Astrocyte (in vitro differentiated cells and primary cell): ENCODE results near the gene CPLX1.

Experiments used
- EZH2 ChIP-seq: IDR thresholded peaks from 2 replicates; pipeline ENCODE4 v1.6.1; 2012; ENCODE audit warnings: mild to moderate bottlenecking, low read length, inconsistent platforms; ENCODE audit not compliant: insufficient read depth
- TF ChIP-seq, protein P1 (sequence below): IDR thresholded peaks from 2 replicates; pipeline ENCODE4 v1.5.1; 2011; ENCODE audit warnings: low read depth, mild to moderate bottlenecking, inconsistent platforms, low read length, moderate library complexity; ENCODE audit not compliant: insufficient read depth

DNA sequence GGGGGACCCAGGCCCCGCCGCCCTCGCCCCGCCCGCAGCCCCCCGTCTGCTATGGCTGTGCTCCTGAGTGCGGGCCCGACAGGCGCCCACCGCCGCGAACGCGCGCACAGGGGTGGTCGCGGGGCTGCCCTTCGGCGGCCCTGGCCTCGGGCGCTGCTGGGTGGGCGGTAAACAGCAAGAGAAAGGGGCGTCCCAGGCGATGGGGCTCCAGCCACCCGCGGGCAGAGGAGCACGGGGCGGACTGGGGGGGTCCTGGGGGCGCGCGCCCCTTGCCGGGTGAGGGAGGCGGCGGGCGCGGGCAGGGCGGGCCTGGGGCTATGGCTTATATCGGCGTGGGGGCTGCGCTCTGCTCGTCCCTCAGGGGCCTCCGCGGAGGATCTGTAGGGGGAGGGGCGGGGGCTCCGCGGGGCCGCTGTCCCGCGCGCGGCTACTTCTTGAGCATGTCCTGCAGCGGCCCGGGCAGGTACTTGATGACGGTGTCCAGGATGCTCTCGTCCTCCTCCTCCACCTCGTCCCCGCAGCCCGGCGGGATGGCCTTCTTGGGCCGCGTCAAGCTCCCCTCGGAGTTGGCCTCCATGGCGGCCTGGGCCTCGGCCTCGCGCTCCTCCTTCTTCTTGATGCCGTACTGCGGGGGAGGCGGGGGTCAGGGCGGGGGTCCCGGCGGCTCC is 39.7 kb downstream of the CPLX1 start:
- TF ChIP-seq, protein P1, sequence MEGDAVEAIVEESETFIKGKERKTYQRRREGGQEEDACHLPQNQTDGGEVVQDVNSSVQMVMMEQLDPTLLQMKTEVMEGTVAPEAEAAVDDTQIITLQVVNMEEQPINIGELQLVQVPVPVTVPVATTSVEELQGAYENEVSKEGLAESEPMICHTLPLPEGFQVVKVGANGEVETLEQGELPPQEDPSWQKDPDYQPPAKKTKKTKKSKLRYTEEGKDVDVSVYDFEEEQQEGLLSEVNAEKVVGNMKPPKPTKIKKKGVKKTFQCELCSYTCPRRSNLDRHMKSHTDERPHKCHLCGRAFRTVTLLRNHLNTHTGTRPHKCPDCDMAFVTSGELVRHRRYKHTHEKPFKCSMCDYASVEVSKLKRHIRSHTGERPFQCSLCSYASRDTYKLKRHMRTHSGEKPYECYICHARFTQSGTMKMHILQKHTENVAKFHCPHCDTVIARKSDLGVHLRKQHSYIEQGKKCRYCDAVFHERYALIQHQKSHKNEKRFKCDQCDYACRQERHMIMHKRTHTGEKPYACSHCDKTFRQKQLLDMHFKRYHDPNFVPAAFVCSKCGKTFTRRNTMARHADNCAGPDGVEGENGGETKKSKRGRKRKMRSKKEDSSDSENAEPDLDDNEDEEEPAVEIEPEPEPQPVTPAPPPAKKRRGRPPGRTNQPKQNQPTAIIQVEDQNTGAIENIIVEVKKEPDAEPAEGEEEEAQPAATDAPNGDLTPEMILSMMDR = no peak
- TF ChIP-seq EZH2 = peak; percentile 72
